Measurements from ENCODE around the gene IREB2. TPM values are rescaled to one million over a fixed set of nuclear protein-coding genes. Genes with fewer than 3 reads are reported as not detected.

Gene IREB2
- total RNA-seq, 2 donors from 2014 or later = 52.4 to 59.9 TPM

GRCh38 chr15:78394981-78395616 is 42.9 kb upstream of the IREB2 start:
- Histone ChIP-seq H3K4me1 (peaks cover 9% of the 10 kb centered on the region), H3K9me3 (no peaks in the 10 kb centered on the region), H3K9ac (ENCODE audit: low read depth in 2 of 2, low read length in 2 of 2) (no peak overlapping the region), H3K36me3 (no peaks in the 10 kb centered on the region), H3K27ac (no peak overlapping the region), H3K27me3 (no peaks in the 10 kb centered on the region), H3K4me3 (no peak overlapping the region)
- intact Hi-C loops (cut with DNase I) = no loop called here
- no peak for DNase-seq
- TF ChIP-seq, protein P1, sequence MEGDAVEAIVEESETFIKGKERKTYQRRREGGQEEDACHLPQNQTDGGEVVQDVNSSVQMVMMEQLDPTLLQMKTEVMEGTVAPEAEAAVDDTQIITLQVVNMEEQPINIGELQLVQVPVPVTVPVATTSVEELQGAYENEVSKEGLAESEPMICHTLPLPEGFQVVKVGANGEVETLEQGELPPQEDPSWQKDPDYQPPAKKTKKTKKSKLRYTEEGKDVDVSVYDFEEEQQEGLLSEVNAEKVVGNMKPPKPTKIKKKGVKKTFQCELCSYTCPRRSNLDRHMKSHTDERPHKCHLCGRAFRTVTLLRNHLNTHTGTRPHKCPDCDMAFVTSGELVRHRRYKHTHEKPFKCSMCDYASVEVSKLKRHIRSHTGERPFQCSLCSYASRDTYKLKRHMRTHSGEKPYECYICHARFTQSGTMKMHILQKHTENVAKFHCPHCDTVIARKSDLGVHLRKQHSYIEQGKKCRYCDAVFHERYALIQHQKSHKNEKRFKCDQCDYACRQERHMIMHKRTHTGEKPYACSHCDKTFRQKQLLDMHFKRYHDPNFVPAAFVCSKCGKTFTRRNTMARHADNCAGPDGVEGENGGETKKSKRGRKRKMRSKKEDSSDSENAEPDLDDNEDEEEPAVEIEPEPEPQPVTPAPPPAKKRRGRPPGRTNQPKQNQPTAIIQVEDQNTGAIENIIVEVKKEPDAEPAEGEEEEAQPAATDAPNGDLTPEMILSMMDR (IDR thresholded peaks at IDR 0.05) = no peak

GRCh38 chr15:78396186-78396814 is 41.7 kb upstream of the IREB2 start:
- no peaks in the 10 kb centered on the region for H3K9me3 ChIP-seq
- TF ChIP-seq, protein P1 (IDR thresholded peaks at IDR 0.05) = no peak
- intact Hi-C loops (cut with DNase I) = no loop called here
- H3K27me3 ChIP-seq = no peaks in the 10 kb centered on the region
- no peak for DNase-seq
- H3K36me3 ChIP-seq = no peaks in the 10 kb centered on the region
- H3K4me3 ChIP-seq = no peak overlapping the region
- no peak overlapping the region for H3K27ac ChIP-seq
- peaks cover 9% of the 10 kb centered on the region for H3K4me1 ChIP-seq
- H3K9ac ChIP-seq (ENCODE audit: low read depth in 2 of 2, low read length in 2 of 2) = no peak overlapping the region

GRCh38 chr15:78396976-78397375 is 41.0 kb upstream of the IREB2 start:
- Histone ChIP-seq H3K4me3 (no peak overlapping the region), H3K9me3 (no peaks in the 10 kb centered on the region), H3K27ac (no peak overlapping the region), H3K27me3 (no peaks in the 10 kb centered on the region), H3K4me1 (peaks cover 9% of the 10 kb centered on the region), H3K36me3 (no peaks in the 10 kb centered on the region), H3K9ac (ENCODE audit: low read depth in 2 of 2, low read length in 2 of 2) (no peak overlapping the region)
- DNase-seq = peak; percentile 83
- intact Hi-C loops (cut with DNase I) = no loop called here
- TF ChIP-seq, protein P1 (IDR thresholded peaks at IDR 0.05) = peak; percentile 52

- DNase-seq = no peak
- Histone ChIP-seq H3K27ac (no peak overlapping the region), H3K4me3 (no peak overlapping the region), H3K9ac (ENCODE audit: low read depth in 2 of 2, low read length in 2 of 2) (no peak overlapping the region), H3K4me1 (peaks cover 9% of the 10 kb centered on the region), H3K27me3 (no peaks in the 10 kb centered on the region), H3K36me3 (no peaks in the 10 kb centered on the region), H3K9me3 (no peaks in the 10 kb centered on the region)
- TF ChIP-seq, protein P1 (IDR thresholded peaks at IDR 0.05) = no peak
- intact Hi-C loops (cut with DNase I) = no loop called here
These were observed 40.6 kb upstream of the IREB2 start for GRCh38 chr15:78397382-78397781.

- H3K4me1 ChIP-seq = peaks cover 9% of the 10 kb centered on the region
- no peak overlapping the region for H3K27ac ChIP-seq
- TF ChIP-seq, protein P1 (IDR thresholded peaks at IDR 0.05) = no peak
- H3K9ac ChIP-seq (ENCODE audit: low read depth in 2 of 2, low read length in 2 of 2) = no peak overlapping the region
- intact Hi-C loops (cut with DNase I) = no loop called here
- DNase-seq = no peak
- no peaks in the 10 kb centered on the region for H3K36me3 ChIP-seq
- no peak overlapping the region for H3K4me3 ChIP-seq
- no peaks in the 10 kb centered on the region for H3K9me3 ChIP-seq
- H3K27me3 ChIP-seq = no peaks in the 10 kb centered on the region
These were observed 39.8 kb upstream of the IREB2 start for GRCh38 chr15:78398076-78398825.

Data from colonic mucosa (tissue), 4 donors.